ENCODE measurements around the gene GPHB5. TPM values are rescaled to one million over a fixed set of nuclear protein-coding genes. Genes with fewer than 3 reads are reported as not detected.
A peak's percentile ranks its signal among the peaks of the same experiment; 100 is the strongest.

Gene GPHB5
- total RNA-seq, 2 experiments from 2014 or later, result not detected

DNA sequence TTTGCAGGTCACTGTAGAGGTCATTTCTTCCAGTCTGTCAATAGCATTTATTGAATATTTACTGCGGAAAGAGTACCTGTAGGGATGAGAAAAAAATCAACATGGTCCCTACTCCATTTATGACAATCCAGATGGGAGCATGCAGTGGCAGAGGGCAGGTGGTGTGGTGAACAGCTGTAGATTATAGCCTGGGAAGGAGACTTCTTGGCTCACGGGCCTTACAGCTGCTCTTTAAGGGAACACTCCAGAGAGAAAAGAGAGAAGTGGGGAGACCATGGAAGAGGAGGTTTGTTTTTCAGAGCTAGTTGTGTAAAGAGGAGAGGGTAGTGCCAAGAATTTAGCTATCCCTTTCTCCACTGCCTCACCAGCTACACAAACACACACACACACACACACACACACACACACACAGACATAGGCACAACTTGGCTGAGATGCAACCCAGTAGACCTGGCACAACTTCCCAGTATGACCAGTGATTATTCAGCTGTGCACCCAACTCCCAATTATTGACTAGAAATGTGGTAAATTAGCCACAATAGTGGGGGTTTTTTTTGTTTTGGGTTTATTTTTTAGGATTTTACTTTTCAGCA is 41.0 kb downstream of the GPHB5 start:
- Histone ChIP-seq H3K4me1 (ENCODE audit: insufficient read depth, low read length, poor library complexity, severe bottlenecking) (no peaks in the 10 kb centered on the region), H3K36me3 (ENCODE audit: insufficient read depth, low read length) (no peaks in the 10 kb centered on the region), H3K79me2 (ENCODE audit: insufficient read depth, low read depth, low read length) (no peaks in the 10 kb centered on the region), H3K4me3 (ENCODE audit: low read depth, low read length, poor library complexity, severe bottlenecking) (no peak overlapping the region), H2AFZ (ENCODE audit: low read length) (no peak overlapping the region), H3K27ac (ENCODE audit: low read depth, low read length, poor library complexity, severe bottlenecking) (no peak overlapping the region), H3K9me3 (ENCODE audit: low read length) (no peaks in the 10 kb centered on the region), H4K20me1 (ENCODE audit: insufficient read depth, low read length) (no peaks in the 10 kb centered on the region), H3K9me2 (ENCODE audit: insufficient read depth, low read length) (no peaks in the 10 kb centered on the region), H3K4me2 (ENCODE audit: low read length) (no peak overlapping the region)
- POLR2A ChIA-PET, result interaction anchor here (0.6 to 0.7 kb wide), 2 partner anchors 31 to 503 kb away, joined by 3 read pairs; no protein-coding TSS in a partner anchor
- no peak for DNase-seq (ENCODE audit: low spot score)
- TF ChIP-seq EZH2phosphoT487 (IDR thresholded peaks at IDR 0.05; ENCODE audit: borderline replicate concordance, low read depth, low read length) (no peak), CTCF (conservative IDR thresholded peaks at IDR 0.05; ENCODE audit: low read length) (no peak)
- no TSS peak for BruUV-seq (replicated peaks)
- intact Hi-C loops (cut with micrococcal nuclease; ENCODE audit: unreplicated experiment), result loop anchor here (5.0 kb wide), 2 partner anchors 105 to 1100 kb away; no protein-coding TSS in a partner anchor
- CTCF ChIA-PET (ENCODE audit: unreplicated experiment), result interaction anchor here (0.9 kb wide), 1 partner anchor 10 kb away, joined by 3 read pairs; no protein-coding TSS in a partner anchor

GRCh38 chr14:63276492-63277342 is 42.0 kb downstream of the GPHB5 start:
- ChIA-PET CTCF (ENCODE audit: unreplicated experiment) (no interaction called here), POLR2A (interaction anchor here (0.6 to 0.7 kb wide), 3 partner anchors 30 to 502 kb away, joined by 3 read pairs; no protein-coding TSS in a partner anchor)
- Histone ChIP-seq H3K9me2 (ENCODE audit: insufficient read depth, low read length) (no peaks in the 10 kb centered on the region), H3K27ac (ENCODE audit: low read depth, low read length, poor library complexity, severe bottlenecking) (no peak overlapping the region), H3K36me3 (ENCODE audit: insufficient read depth, low read length) (no peaks in the 10 kb centered on the region), H3K9me3 (ENCODE audit: low read length) (no peaks in the 10 kb centered on the region), H4K20me1 (ENCODE audit: insufficient read depth, low read length) (no peaks in the 10 kb centered on the region), H3K79me2 (ENCODE audit: insufficient read depth, low read depth, low read length) (no peaks in the 10 kb centered on the region), H3K4me1 (ENCODE audit: insufficient read depth, low read length, poor library complexity, severe bottlenecking) (no peaks in the 10 kb centered on the region), H3K4me3 (ENCODE audit: low read depth, low read length, poor library complexity, severe bottlenecking) (no peak overlapping the region), H2AFZ (ENCODE audit: low read length) (no peak overlapping the region), H3K4me2 (ENCODE audit: low read length) (no peak overlapping the region)
- intact Hi-C loops (cut with micrococcal nuclease; ENCODE audit: unreplicated experiment), result loop anchor here (5.0 kb wide), 2 partner anchors 104 to 1099 kb away; no protein-coding TSS in a partner anchor
- peak; percentile 48 for DNase-seq (ENCODE audit: low spot score)
- TF ChIP-seq EZH2phosphoT487 (IDR thresholded peaks at IDR 0.05; ENCODE audit: borderline replicate concordance, low read depth, low read length), result no peak
- TF ChIP-seq CTCF (conservative IDR thresholded peaks at IDR 0.05; ENCODE audit: low read length), result peak; percentile 96
- BruUV-seq (replicated peaks), result no TSS peak
